GM19395 (cell line): Measurements from ENCODE around the gene PXYLP1.
"Not testable (repeated sequence)": the region's sequence is repeated elsewhere in the genome, so short reads cannot be mapped to it uniquely, and the experiment has no call there.

Experiments used
- ATAC-seq: cut with Tn5 transposase; IDR thresholded peaks from one replicate; pipeline ENCODE4 v1.9.1; 2021; ENCODE audit warnings: mild to moderate bottlenecking, moderate library complexity; ENCODE audit not compliant: unreplicated experiment

The PXYLP1 gene

DNA sequence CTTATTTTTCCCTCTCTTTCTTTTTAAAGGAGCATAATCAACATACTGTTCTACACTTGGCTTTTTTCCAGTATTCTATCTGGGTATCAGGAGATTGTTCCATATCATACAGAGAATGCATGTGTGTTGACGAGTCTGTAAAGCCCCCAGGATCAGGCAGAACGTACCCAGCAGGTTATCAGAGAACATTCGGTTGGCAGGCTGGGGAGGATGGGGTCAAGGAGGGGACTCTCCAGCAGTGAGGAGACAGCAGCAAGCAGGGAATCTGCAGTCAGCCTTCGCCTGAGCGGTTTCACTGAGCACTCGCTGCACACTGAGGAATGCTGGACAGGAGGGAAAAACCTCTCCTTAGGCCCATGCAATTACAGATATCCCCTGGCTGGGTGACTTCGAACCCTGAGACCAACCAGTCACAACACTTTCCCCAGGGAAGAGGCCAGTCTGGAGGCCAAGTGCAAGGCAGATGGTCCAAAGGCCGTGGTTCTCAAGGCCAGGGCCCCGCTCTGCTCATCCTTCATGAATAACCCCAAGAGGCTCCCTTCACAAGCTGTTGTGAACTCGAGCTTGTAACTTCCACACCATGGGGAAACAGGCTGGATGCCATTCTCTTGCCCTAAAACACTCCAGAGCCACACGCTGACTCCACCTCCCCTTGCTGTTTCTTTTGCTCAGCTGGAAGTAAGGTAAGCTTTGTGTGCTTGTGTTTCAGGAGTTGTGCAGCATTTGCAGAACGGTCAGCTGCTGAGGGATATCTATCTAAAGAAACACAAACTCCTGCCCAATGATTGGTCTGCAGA, 60.1 kb downstream of the PXYLP1 start:
- ATAC-seq, result no peak

GRCh38 chr3:141292356-141293058, 60.9 kb downstream of the PXYLP1 start:
- ATAC-seq, result no peak

- no peak for ATAC-seq
These were observed 62.7 kb downstream of the PXYLP1 start for GRCh38 chr3:141294301-141294700.

- no peak for ATAC-seq
These were observed 63.2 kb downstream of the PXYLP1 start for GRCh38 chr3:141294848-141295247.

GRCh38 chr3:141300426-141300825, 68.8 kb downstream of the PXYLP1 start:
- not testable (repeated sequence) for ATAC-seq

DNA sequence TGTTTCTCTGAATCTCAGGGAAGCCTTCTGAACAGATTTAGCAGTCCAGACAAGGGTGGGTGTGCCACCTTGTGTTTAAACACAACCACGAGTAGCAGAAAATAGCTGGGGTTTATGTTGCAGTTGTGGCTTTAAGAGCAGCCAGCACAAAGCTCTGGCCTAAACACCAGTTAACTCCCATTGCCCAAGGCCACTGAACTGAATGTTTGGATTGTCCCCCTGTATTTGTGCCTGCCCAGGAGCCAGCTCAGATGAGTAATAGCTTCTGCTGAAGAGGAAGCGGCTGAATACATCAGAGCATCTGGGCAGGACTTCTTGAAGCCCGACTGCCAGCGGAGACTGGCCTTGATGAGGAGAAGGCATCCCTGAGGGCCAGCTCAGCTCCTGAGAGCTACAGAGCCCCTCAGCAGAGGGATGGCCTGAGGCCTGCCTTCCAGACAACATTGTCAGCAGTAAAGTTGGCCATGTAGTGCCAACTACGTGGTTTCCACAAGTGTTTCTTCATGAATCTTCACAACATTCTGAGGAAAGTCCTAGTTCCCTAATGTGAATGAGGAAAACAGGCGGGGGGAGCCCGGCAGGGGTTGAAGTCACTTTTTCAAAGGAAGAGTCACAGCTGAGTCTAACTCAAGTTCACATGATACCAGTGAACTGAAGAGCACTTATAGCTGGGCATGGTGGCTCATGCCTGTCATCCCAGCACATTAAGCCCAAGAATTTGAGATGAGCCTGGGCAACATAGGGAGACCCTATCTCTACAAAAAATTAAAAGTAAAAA, 70.9 kb downstream of the PXYLP1 start:
- no peak for ATAC-seq

GRCh38 chr3:141303481-141304223, 72.0 kb downstream of the PXYLP1 start:
- ATAC-seq, result peak; percentile 87

- ATAC-seq, result no peak
These were observed 73.8 kb downstream of the PXYLP1 start for GRCh38 chr3:141305436-141305835.

GRCh38 chr3:141306276-141306675, 74.7 kb downstream of the PXYLP1 start:
- no peak for ATAC-seq

DNA sequence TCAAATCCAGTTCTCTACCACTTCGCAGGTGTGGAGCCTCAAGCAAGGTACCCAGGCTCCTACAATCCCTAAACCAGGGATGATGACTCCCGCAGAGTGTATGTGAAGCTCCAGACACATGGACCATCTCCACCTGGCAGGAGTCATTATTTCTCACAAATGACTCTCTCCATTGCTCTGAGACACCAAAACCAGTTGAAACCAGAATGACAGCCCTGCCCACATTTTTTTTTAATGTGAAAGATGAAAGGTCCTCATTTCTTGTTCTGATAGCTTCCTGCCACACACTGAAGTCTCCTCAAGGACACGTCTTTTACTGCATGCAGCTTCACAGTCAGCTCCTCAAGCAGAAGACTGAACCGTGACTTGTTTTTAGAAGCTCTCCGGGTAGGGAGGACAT, 75.3 kb downstream of the PXYLP1 start:
- no peak for ATAC-seq

DNA sequence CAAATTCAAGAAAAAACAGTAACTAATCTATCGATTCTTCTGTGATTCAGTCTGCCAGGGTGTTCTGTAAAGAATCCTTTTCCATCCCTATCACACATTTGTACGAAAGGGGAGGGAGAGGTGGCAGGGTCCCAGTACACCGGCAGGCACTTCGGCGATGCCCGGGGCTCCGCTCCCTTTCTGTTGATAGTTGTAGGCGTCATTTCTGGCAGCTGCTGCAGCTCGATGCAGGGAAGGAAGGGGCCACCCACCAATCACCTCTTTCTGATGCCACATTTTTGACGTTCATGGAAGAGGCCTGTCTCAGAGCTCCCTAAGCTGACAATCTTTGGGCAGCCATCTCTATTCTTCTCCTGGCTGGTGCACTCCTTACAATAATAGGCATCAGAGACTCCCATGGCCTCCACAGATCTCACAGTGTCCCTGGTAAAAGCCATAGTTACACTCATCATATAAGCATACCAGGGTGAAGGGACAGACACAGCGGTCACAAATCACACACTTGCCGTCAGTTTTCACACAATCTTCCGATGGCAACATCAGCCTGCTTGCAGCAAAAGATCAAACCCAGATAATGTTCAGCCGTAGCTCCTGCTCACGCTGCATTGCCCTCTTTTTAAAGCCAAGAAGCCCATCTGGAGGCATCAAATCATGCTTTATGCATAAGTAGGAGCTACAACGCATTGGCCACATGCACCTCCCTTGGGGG, 75.9 kb downstream of the PXYLP1 start:
- ATAC-seq, result no peak

GRCh38 chr3:141308588-141309218, 77.1 kb downstream of the PXYLP1 start:
- no peak for ATAC-seq

DNA sequence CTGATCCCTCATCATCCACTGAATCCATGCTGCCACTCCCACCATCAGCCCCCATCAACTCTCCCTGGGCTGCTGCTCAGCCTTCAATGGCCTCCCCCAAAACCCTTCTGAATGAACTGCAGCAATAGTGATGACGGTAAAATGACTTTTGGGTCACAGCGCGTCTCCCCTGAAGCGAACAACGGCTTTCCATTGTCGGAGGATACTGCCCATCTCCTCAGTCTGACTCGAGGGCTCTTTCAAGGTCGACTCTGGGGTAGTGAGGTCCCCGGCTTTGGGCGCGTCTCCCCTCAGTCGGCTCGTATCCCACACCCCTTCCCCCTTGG, 79.5 kb downstream of the PXYLP1 start:
- ATAC-seq, result no peak

- peak; percentile 99 for ATAC-seq
These were observed 80.1 kb downstream of the PXYLP1 start for GRCh38 chr3:141311496-141312353.

GRCh38 chr3:141312354-141313092, 80.9 kb downstream of the PXYLP1 start:
- ATAC-seq, result no peak

DNA sequence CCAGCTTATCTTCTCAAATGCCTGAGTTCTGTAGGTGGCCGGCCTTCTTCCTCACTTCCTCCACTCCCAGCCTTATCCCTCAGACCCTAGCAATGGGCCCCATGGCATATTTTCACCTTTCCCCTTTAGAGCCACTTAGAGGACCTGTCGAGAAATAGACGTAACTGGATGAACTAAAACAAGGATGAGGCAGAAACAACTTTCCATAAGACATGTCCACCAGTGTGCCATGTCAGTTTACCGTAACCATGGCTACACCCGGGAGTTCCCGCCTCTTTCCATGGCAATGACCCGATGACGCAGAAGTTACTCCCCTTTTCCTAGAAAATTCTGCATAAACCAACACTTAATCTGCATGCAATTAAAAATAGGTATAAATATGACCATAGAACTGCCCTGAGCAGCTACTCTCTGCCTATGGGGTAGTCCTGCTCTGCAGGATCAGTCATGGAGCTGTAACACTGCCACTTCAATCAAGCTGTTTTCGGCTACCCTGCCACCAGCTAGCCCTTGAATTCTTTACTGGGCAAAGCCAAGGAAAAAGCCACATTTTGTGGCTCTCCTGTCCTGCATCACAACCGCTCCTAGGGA, 81.6 kb downstream of the PXYLP1 start:
- ATAC-seq, result no peak

DNA sequence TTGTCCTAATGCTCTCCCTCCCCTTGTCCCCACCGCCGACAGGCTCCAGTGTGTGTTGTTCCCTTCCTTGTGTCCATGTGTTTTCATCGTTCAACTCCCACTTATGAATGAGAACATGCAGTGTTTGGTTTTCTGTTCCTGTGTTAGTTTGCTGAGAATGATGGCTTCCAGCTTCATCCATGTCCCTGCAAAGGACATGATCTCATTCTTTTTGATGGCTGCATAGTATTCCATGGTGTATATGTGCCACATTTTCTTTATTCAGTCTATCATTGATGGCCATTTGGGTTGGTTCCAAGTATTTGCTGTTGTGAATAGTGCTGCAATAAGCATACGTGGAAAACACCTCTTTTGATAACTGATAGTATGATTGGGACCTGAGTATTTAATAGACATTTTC, 82.8 kb downstream of the PXYLP1 start:
- ATAC-seq, result not testable (repeated sequence)

DNA sequence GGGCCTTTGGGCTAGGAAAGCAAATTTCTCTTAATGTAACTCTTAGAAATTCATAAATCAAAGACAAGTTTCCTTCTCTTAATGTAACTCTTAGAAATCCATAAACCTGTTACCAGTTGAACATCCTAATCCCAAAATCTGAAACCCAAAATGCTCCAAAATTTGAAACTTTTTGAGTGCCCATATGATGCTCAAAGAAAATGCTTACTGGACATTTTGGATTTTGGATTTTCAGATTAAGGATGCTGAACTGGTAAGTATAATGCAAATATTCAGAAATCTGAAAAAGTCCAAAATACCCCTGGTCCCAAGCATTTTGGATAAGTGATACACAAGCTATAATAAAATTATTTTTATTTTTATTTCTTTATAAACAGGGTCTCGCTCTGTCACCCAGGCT, 85.2 kb downstream of the PXYLP1 start:
- ATAC-seq, result no peak
